WTC11 (cell line): ENCODE measurements around the gene MIB2.

Experiments
- ATF1 ChIP-seq: sonication (generic); formaldehyde crosslinking; IDR thresholded peaks from 2 replicates; pipeline ENCODE4 v1.8.1; 2023; ENCODE audit warnings: mild to moderate bottlenecking, moderate library complexity, missing genetic modification reagents
- CREM ChIP-seq: sonication (generic); formaldehyde crosslinking; IDR thresholded peaks from 2 replicates; pipeline ENCODE4 v1.8.1; 2022; ENCODE audit warnings: mild to moderate bottlenecking, missing genetic modification reagents, moderate library complexity
- NFE2L1 ChIP-seq: sonication (generic); formaldehyde crosslinking; IDR thresholded peaks from 2 replicates; pipeline ENCODE4 v1.8.1; 2023; ENCODE audit warnings: missing genetic modification reagents
- SP1 ChIP-seq: sonication (generic); formaldehyde crosslinking; conservative IDR thresholded peaks from 2 replicates; pipeline ENCODE4 v1.8.1; 2022; ENCODE audit warnings: missing genetic modification reagents
- TF ChIP-seq, protein P1 (sequence below): sonication (generic); formaldehyde crosslinking; IDR thresholded peaks from 2 replicates; pipeline ENCODE4 v1.8.1; 2023; ENCODE audit warnings: mild to moderate bottlenecking, moderate library complexity, missing genetic modification reagents

DNA sequence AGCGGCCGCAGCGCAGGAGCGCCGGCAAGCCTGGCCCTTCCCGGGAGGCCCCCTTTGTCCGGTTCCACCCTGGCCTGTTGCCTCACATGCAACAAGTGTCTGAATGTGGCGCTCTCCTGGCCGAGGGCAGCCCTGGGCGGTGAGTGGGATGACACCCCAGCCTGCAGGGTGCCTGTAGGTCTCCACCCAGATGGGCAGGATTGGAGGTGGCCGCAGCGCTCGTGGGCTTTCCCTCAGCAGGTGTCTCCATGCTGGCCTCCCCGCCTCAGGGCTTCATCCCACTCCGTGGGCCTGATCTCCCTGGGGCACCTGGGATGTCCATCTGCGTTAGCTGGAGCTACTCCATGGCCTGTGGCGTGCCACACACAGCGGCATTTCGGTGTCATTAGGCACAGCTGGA lies 1.5 kb downstream of the MIB2 start:
- TF ChIP-seq ATF1 (CRISPR knock-in tag) = no peak
- no peak for TF ChIP-seq CREM
- no peak for TF ChIP-seq NFE2L1 (CRISPR knock-in tag)
- no peak for TF ChIP-seq SP1 (CRISPR knock-in tag)
- TF ChIP-seq, protein P1, sequence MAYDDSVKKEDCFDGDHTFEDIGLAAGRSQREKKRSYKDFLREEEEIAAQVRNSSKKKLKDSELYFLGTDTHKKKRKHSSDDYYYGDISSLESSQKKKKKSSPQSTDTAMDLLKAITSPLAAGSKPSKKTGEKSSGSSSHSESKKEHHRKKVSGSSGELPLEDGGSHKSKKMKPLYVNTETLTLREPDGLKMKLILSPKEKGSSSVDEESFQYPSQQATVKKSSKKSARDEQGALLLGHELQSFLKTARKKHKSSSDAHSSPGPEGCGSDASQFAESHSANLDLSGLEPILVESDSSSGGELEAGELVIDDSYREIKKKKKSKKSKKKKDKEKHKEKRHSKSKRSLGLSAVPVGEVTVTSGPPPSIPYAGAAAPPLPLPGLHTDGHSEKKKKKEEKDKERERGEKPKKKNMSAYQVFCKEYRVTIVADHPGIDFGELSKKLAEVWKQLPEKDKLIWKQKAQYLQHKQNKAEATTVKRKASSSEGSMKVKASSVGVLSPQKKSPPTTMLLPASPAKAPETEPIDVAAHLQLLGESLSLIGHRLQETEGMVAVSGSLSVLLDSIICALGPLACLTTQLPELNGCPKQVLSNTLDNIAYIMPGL (CRISPR knock-in tag) = no peak
